C4-2B (cell line): ENCODE measurements around the gene TEX28.

ENCODE experiments used
- ZFX ChIP-seq: fragments of 450-650 bp; IDR thresholded peaks from 2 replicates; pipeline ENCODE4 v1.6.1; 2017
- TF ChIP-seq, protein P1 (sequence below): fragments of 450-650 bp; conservative IDR thresholded peaks from 2 replicates; pipeline ENCODE4 v1.5.1; 2017; ENCODE audit warnings: mild to moderate bottlenecking

DNA sequence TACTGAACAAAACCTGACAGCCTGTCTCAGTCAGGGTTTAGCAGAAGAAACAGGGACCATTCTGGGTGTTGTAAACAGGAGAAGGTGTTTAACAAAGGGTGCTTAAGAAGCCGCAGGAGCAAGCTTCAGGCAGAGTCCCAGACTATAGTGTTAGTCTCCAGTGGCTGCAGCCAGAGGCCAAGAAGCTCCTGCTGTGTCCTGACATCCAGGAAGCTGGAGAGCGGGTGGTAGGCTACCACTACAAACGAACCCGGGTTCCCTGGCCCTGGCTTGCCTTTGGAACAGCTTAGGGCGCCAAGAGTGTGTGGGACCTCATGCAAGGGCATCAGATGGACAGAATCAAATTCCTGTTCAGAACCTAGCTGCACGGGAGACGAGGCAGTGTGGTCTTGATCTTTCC is 28.6 kb upstream of the TEX28 start:
- TF ChIP-seq, protein P1, sequence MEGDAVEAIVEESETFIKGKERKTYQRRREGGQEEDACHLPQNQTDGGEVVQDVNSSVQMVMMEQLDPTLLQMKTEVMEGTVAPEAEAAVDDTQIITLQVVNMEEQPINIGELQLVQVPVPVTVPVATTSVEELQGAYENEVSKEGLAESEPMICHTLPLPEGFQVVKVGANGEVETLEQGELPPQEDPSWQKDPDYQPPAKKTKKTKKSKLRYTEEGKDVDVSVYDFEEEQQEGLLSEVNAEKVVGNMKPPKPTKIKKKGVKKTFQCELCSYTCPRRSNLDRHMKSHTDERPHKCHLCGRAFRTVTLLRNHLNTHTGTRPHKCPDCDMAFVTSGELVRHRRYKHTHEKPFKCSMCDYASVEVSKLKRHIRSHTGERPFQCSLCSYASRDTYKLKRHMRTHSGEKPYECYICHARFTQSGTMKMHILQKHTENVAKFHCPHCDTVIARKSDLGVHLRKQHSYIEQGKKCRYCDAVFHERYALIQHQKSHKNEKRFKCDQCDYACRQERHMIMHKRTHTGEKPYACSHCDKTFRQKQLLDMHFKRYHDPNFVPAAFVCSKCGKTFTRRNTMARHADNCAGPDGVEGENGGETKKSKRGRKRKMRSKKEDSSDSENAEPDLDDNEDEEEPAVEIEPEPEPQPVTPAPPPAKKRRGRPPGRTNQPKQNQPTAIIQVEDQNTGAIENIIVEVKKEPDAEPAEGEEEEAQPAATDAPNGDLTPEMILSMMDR, result no peak
- no peak for TF ChIP-seq ZFX
